Measurements from ENCODE around the gene SEMA7A.

SEMA7A gene

DNA sequence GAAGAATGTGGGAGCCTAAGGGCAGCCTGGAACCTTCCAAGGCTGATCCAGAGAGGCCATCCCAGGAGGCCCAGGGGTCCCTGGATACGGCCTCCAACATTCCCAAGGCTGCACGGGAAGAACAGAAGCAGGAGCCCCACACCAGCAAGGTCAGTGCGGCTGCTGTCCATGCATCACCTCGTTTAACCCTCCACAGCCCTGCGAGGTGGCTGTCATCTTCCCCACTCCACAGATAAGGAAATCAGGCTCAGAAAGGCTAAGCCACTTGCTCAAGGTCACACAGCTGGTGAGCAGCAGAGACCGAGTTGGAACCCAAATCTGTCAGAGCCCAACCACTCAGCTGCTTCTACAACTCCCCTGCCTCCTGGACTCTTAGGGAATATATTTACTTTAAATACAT is 21.6 kb downstream of the SEMA7A start:
- H3K27me3 ChIP-seq = no peaks in the 10 kb centered on the region
- no peak for TF ChIP-seq Cebpa-rat (IDR thresholded peaks at IDR 0.05)
- H3K4me2 ChIP-seq = 0 out of 22 replicates have a peak overlapping the region, but pooled peaks of 1 of the 11 experiments have one; percentile 14
- H3K4me1 ChIP-seq = peaks cover 31 to 74% (median 48%) of the 10 kb centered on the region in 10 experiments
- peaks cover 0 to 13% (median 0%) of the 10 kb centered on the region in 11 experiments; a peak in 4 of 22 replicates for H4K20me1 ChIP-seq
- no peaks in the 10 kb centered on the region for H3K9me3 ChIP-seq (replicated peaks in 1 of 11)
- peak overlapping the region in 4 of 11 experiments; percentile 7 to 21 (median 18); a peak in 2 of 22 replicates for H3K27ac ChIP-seq
- no peak overlapping the region for H3K9ac ChIP-seq
- H3K36me3 ChIP-seq = peaks cover 0 to 73% (median 4%) of the 10 kb centered on the region in 11 experiments; a peak in 10 of 22 replicates
- H3K4me3 ChIP-seq = no peak overlapping the region

DNA sequence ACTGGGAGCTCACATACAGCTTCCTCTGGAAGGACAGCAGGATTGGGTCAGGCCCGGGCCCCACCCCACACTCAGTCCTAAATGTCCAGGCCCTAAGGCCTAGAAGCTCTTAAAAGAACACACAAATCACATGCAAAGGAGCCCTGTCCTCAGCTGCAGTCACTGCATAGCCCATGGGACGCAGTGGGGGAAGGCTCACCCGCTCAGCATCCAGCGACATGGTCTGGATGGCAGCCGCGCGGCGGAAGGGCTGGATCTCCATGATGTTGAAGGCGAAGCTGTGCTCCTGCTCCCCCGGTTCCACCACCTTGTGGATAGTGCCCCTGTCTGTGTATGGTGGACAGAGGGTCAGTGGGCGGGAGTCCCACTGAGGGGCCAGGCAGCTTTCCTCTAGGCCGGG is 22.1 kb downstream of the SEMA7A start:
- peaks cover 0 to 68% (median 4%) of the 10 kb centered on the region in 11 experiments; a peak in 10 of 22 replicates for H3K36me3 ChIP-seq
- H4K20me1 ChIP-seq = peaks cover 0 to 8% (median 0%) of the 10 kb centered on the region in 11 experiments; a peak in 1 of 22 replicates
- 0 out of 22 replicates have a peak overlapping the region, but pooled peaks of 1 of the 11 experiments have one; percentile 14 for H3K4me2 ChIP-seq
- no peak overlapping the region for H3K9ac ChIP-seq
- no peak for TF ChIP-seq Cebpa-rat (IDR thresholded peaks at IDR 0.05)
- peak overlapping the region in 3 of 11 experiments; percentile 7 to 21 (median 15); a peak in 5 of 22 replicates for H3K27ac ChIP-seq
- peaks cover 31 to 74% (median 48%) of the 10 kb centered on the region in 10 experiments for H3K4me1 ChIP-seq
- no peak overlapping the region for H3K4me3 ChIP-seq
- no peaks in the 10 kb centered on the region; a peak in 1 of 22 replicates for H3K27me3 ChIP-seq
- no peaks in the 10 kb centered on the region for H3K9me3 ChIP-seq (replicated peaks in 1 of 11)

GRCh38 chr15:74410502-74410901 is 23.3 kb downstream of the SEMA7A start:
- no peaks in the 10 kb centered on the region; a peak in 1 of 22 replicates for H3K27me3 ChIP-seq
- TF ChIP-seq Cebpa-rat (IDR thresholded peaks at IDR 0.05) = no peak
- 0 out of 22 replicates have a peak overlapping the region, but pooled peaks of 1 of the 11 experiments have one; percentile 8 for H3K27ac ChIP-seq
- H3K4me2 ChIP-seq = no peak overlapping the region
- peaks cover 0 to 56% (median 4%) of the 10 kb centered on the region in 11 experiments; a peak in 10 of 22 replicates for H3K36me3 ChIP-seq
- no peak overlapping the region for H3K4me3 ChIP-seq
- no peaks in the 10 kb centered on the region for H3K9me3 ChIP-seq (replicated peaks in 1 of 11)
- no peak overlapping the region for H3K9ac ChIP-seq
- peaks cover 21 to 74% (median 47%) of the 10 kb centered on the region in 10 experiments for H3K4me1 ChIP-seq
- H4K20me1 ChIP-seq = peaks cover 0 to 2% (median 0%) of the 10 kb centered on the region in 11 experiments; a peak in 1 of 22 replicates

DNA sequence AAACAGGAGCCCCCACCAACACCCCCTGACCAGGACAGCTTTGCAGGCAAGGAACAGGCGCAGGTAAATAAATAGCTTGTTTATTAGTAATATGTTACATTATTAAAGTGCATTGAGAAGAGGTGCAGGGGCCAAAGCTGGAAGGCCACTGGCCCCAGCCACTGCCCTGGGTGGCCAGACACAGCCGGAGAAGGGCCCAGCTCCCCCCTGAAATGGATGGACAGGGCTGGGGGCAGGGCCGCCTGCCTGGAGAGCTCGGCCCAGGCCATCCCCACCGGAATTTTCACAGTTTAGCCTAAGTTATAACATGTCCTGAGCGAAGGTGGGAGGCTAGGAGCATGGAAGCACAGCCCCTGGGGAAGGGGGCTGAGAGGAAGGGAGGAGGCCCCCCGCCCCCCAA is 24.5 kb downstream of the SEMA7A start:
- Histone ChIP-seq H3K9me3 (replicated peaks in 1 of 11) (no peaks in the 10 kb centered on the region), H3K27ac (peak overlapping the region in 1 of 11 experiments; percentile 12; a peak in 1 of 22 replicates), H3K9ac (no peak overlapping the region), H3K4me3 (no peak overlapping the region), H3K4me2 (no peak overlapping the region), H3K36me3 (peaks cover 0 to 44% (median 4%) of the 10 kb centered on the region in 11 experiments; a peak in 10 of 22 replicates), H4K20me1 (0 out of 22 replicates have a peak, but pooled peaks cover 0 to 2% (median 0%) of the 10 kb centered on the region in 11 experiments), H3K4me1 (peaks cover 17 to 74% (median 47%) of the 10 kb centered on the region in 10 experiments), H3K27me3 (no peaks in the 10 kb centered on the region; a peak in 1 of 22 replicates)
- TF ChIP-seq Cebpa-rat (IDR thresholded peaks at IDR 0.05) = no peak

DNA sequence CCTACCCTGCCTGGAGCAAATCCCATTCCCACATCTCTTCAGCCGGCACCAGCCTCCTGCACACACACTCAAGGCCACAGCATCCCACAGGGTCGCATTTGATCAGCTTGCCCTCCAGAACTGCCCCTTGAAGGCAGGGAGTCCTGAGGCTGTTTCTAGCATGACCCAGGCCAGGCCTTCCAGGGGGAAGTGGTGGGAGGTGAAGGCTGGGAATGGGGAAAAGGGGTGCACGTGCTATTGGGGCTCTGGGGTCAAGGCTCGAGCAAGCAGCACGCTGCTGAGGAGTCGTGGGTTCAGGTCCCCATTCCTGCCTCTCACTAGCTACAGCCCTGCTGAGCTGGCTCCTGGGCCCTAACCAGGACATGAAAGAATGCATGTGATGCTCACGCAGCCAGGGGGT is 24.9 kb downstream of the SEMA7A start:
- H3K9ac ChIP-seq = no peak overlapping the region
- peaks cover 21 to 74% (median 47%) of the 10 kb centered on the region in 10 experiments for H3K4me1 ChIP-seq
- peaks cover 0 to 40% (median 4%) of the 10 kb centered on the region in 11 experiments; a peak in 10 of 22 replicates for H3K36me3 ChIP-seq
- peaks cover 0 to 2% (median 0%) of the 10 kb centered on the region in 11 experiments; a peak in 1 of 22 replicates for H4K20me1 ChIP-seq
- TF ChIP-seq Cebpa-rat (IDR thresholded peaks at IDR 0.05) = no peak
- no peaks in the 10 kb centered on the region; a peak in 1 of 22 replicates for H3K27me3 ChIP-seq
- H3K9me3 ChIP-seq (replicated peaks in 1 of 11) = no peaks in the 10 kb centered on the region
- H3K4me2 ChIP-seq = no peak overlapping the region
- no peak overlapping the region for H3K4me3 ChIP-seq
- peak overlapping the region in 2 of 11 experiments; percentile 12 to 25; a peak in 2 of 22 replicates for H3K27ac ChIP-seq

DNA sequence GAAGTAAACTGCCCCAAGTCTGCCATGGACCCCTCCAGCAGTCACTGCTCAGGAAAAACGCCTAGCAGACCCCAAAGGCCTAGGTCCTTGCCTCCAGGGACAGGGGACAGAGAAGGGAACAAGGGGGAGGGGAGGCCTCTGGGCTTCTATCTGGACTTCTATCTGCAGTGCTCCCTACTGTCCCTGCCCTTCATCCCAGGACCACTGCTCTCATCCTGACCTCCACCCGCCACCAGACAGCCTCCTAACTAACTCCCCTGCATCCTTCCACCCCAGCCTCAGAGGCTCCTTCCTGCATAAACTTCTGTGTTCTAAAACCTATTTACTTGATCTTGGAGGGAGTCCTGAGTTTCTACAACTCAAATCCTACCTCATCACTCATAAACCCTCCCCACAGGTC is 25.4 kb downstream of the SEMA7A start:
- no peaks in the 10 kb centered on the region for H3K9me3 ChIP-seq (replicated peaks in 1 of 11)
- H3K36me3 ChIP-seq = peaks cover 0 to 35% (median 4%) of the 10 kb centered on the region in 11 experiments; a peak in 10 of 22 replicates
- no peak overlapping the region for H3K4me3 ChIP-seq
- peaks cover 0 to 5% (median 0%) of the 10 kb centered on the region in 11 experiments; a peak in 2 of 22 replicates for H4K20me1 ChIP-seq
- H3K4me2 ChIP-seq = no peak overlapping the region
- no peak overlapping the region for H3K9ac ChIP-seq
- H3K27ac ChIP-seq = peak overlapping the region in 2 of 11 experiments; percentile 12 to 25; a peak in 2 of 22 replicates
- H3K4me1 ChIP-seq = peaks cover 25 to 74% (median 49%) of the 10 kb centered on the region in 10 experiments
- no peaks in the 10 kb centered on the region; a peak in 1 of 22 replicates for H3K27me3 ChIP-seq
- TF ChIP-seq Cebpa-rat (IDR thresholded peaks at IDR 0.05) = no peak

- Histone ChIP-seq H3K9ac (peak overlapping the region in 2 of 11 experiments; percentile 1 to 32; a peak in 1 of 22 replicates), H3K9me3 (replicated peaks in 1 of 11) (no peaks in the 10 kb centered on the region), H4K20me1 (peaks cover 0 to 7% (median 0%) of the 10 kb centered on the region in 11 experiments; a peak in 2 of 22 replicates), H3K4me3 (no peak overlapping the region), H3K27me3 (no peaks in the 10 kb centered on the region; a peak in 1 of 22 replicates), H3K4me1 (peaks cover 38 to 77% (median 59%) of the 10 kb centered on the region in 10 experiments), H3K4me2 (peak overlapping the region; percentile 20 to 99 (median 63)), H3K27ac (peak overlapping the region in 6 of 11 experiments; percentile 1 to 54 (median 34); a peak in 7 of 22 replicates), H3K36me3 (peaks cover 0 to 23% (median 4%) of the 10 kb centered on the region in 11 experiments; a peak in 10 of 22 replicates)
- TF ChIP-seq Cebpa-rat (IDR thresholded peaks at IDR 0.05) = no peak
Observed at GRCh38 chr15:74406992-74407705, 26.6 kb downstream of the SEMA7A start.

- Histone ChIP-seq H3K9me3 (replicated peaks in 1 of 11) (no peaks in the 10 kb centered on the region), H3K36me3 (peaks cover 0 to 17% (median 4%) of the 10 kb centered on the region in 11 experiments; a peak in 10 of 22 replicates), H3K4me3 (no peak overlapping the region), H3K4me2 (peak overlapping the region; percentile 20 to 99 (median 63)), H4K20me1 (peaks cover 0 to 7% (median 0%) of the 10 kb centered on the region in 11 experiments; a peak in 2 of 22 replicates), H3K27me3 (no peaks in the 10 kb centered on the region; a peak in 1 of 22 replicates), H3K27ac (peak overlapping the region in 4 of 11 experiments; percentile 8 to 54 (median 35); a peak in 6 of 22 replicates), H3K9ac (peak overlapping the region in 1 of 11 experiments; percentile 32; a peak in 1 of 22 replicates), H3K4me1 (peaks cover 44 to 77% (median 66%) of the 10 kb centered on the region in 10 experiments)
- no peak for TF ChIP-seq Cebpa-rat (IDR thresholded peaks at IDR 0.05)
Observed at GRCh38 chr15:74406517-74406916, 27.2 kb downstream of the SEMA7A start.

Measured in BLaER1 treated with 17β-estradiol and CSF1 and Interleukin-3, amounts not matched to agents 10 nM and 100 nM (cell line).